H9 (cell line): ENCODE results near the gene SIVA1. TPM values are rescaled to one million over a fixed set of nuclear protein-coding genes. Genes with fewer than 3 reads are reported as not detected.

ENCODE experiments used
- DNase-seq: peaks from one replicate; pipeline ENCODE4 v3.0.0-alpha.2; 2017
- H2AFZ ChIP-seq: one replicate; pipeline ENCODE4 v1.6.1; 2013; ENCODE audit warnings: mild to moderate bottlenecking, low read length, control low read depth, moderate library complexity
- H2AK5ac ChIP-seq: 2 replicates; pipeline ENCODE4 v1.6.1; 2013; ENCODE audit warnings: low read length, control low read depth, mixed read lengths; ENCODE audit not compliant: insufficient read length
- H2BK120ac ChIP-seq: one replicate; pipeline ENCODE4 v1.6.1; 2013; ENCODE audit warnings: low read depth, mild to moderate bottlenecking, low read length, control low read depth, inconsistent platforms; ENCODE audit not compliant: poor library complexity, severe bottlenecking
- H2BK12ac ChIP-seq: 2 replicates; pipeline ENCODE4 v1.6.1; 2013; ENCODE audit warnings: low read length, control low read depth, mixed read lengths, low read depth; ENCODE audit not compliant: insufficient read length
- H2BK15ac ChIP-seq: 2 replicates; pipeline ENCODE4 v1.6.1; 2013; ENCODE audit warnings: low read depth, low read length, control low read depth
- H2BK20ac ChIP-seq: one replicate; pipeline ENCODE4 v1.6.1; 2013; ENCODE audit warnings: low read depth, mild to moderate bottlenecking, low read length, control low read depth, inconsistent platforms; ENCODE audit not compliant: poor library complexity, severe bottlenecking
- H2BK5ac ChIP-seq: 2 replicates; pipeline ENCODE4 v1.6.1; 2013; ENCODE audit warnings: low read length, control low read depth, mixed read lengths; ENCODE audit not compliant: insufficient read length
- H3K14ac ChIP-seq: 2 replicates; pipeline ENCODE4 v1.6.1; 2013; ENCODE audit warnings: low read length, control low read depth; ENCODE audit not compliant: insufficient read depth
- H3K18ac ChIP-seq: 2 replicates; pipeline ENCODE4 v1.6.1; 2013; ENCODE audit warnings: low read depth, mild to moderate bottlenecking, mixed read lengths, low read length, control low read depth; ENCODE audit not compliant: insufficient read length
- H3K23ac ChIP-seq: 2 replicates; pipeline ENCODE4 v1.6.1; 2013; ENCODE audit warnings: low read length, control low read depth, mixed read lengths, low read depth; ENCODE audit not compliant: insufficient read length
- H3K23me2 ChIP-seq: 2 replicates; pipeline ENCODE4 v1.6.1; 2013; ENCODE audit warnings: low read depth, mild to moderate bottlenecking, mixed read lengths, low read length, control low read depth; ENCODE audit not compliant: insufficient read length, poor library complexity, severe bottlenecking
- H3K27ac ChIP-seq: 2 replicates; pipeline ENCODE4 v1.5.1; 2013; ENCODE audit warnings: low read length, control low read depth, mixed read lengths, low read depth; ENCODE audit not compliant: insufficient read length
- H3K27me3 ChIP-seq: 2 replicates; pipeline ENCODE4 v1.6.1; 2013; ENCODE audit warnings: low read length, control low read depth, inconsistent platforms; ENCODE audit not compliant: insufficient read depth
- H3K4ac ChIP-seq: 2 replicates; pipeline ENCODE4 v1.6.1; 2013; ENCODE audit warnings: low read depth, mild to moderate bottlenecking, control low read depth, inconsistent platforms, low read length, moderate library complexity
- H3K4me1 ChIP-seq: 2 replicates; pipeline ENCODE4 v1.6.1; 2013; ENCODE audit warnings: low read length, control low read depth, inconsistent platforms; ENCODE audit not compliant: insufficient read depth
- H3K4me2 ChIP-seq: 2 replicates; pipeline ENCODE4 v1.6.1; 2013; ENCODE audit warnings: low read length, control low read depth, mixed read lengths; ENCODE audit not compliant: insufficient read length, insufficient read depth
- H3K56ac ChIP-seq: 2 replicates; pipeline ENCODE4 v1.6.1; 2013; ENCODE audit warnings: low read depth, mild to moderate bottlenecking, mixed read lengths, low read length, control low read depth; ENCODE audit not compliant: insufficient read length
- H3K79me1 ChIP-seq: 2 replicates; pipeline ENCODE4 v1.6.1; 2013; ENCODE audit warnings: low read depth, mild to moderate bottlenecking, moderate library complexity, low read length, control low read depth, inconsistent platforms; ENCODE audit not compliant: insufficient read depth, poor library complexity, severe bottlenecking
- H3K79me2 ChIP-seq: 2 replicates; pipeline ENCODE4 v1.6.1; 2013; ENCODE audit warnings: low read length, control low read depth, inconsistent platforms; ENCODE audit not compliant: insufficient read depth
- H3K9ac ChIP-seq: 2 replicates; pipeline ENCODE4 v1.6.1; 2013; ENCODE audit warnings: low read length, control low read depth, mixed read lengths; ENCODE audit not compliant: insufficient read length; ENCODE audit errors: extremely low read depth
- H3K9me3 ChIP-seq: one replicate; pipeline ENCODE4 v1.6.1; 2013; ENCODE audit warnings: low read depth, low read length, inconsistent platforms; ENCODE audit not compliant: control insufficient read depth
- H3T11ph ChIP-seq: one replicate; pipeline ENCODE4 v1.6.1; 2013; ENCODE audit warnings: mild to moderate bottlenecking, low read length, control low read depth, inconsistent platforms
- H4K20me1 ChIP-seq: one replicate; pipeline ENCODE4 v1.6.1; 2013; ENCODE audit not compliant: control insufficient read depth, insufficient read length, insufficient read depth
- H4K5ac ChIP-seq: 2 replicates; pipeline ENCODE4 v1.6.1; 2013; ENCODE audit warnings: low read depth, mild to moderate bottlenecking, mixed read lengths, low read length, control low read depth; ENCODE audit not compliant: insufficient read length
- H4K8ac ChIP-seq: replicated peaks from 2 replicates; pipeline ENCODE4 v1.6.1; 2013; ENCODE audit warnings: low read length, control low read depth, mixed read lengths, low read depth; ENCODE audit not compliant: insufficient read length
- H4K91ac ChIP-seq: 2 replicates; pipeline ENCODE4 v1.6.1; 2013; ENCODE audit warnings: low read depth, mild to moderate bottlenecking, moderate library complexity, mixed read lengths, low read length, control low read depth; ENCODE audit not compliant: insufficient read length
- H3K27ac Mint-ChIP-seq, 3 experiments: 2 replicates in 2 of 3; 3 replicates in 1 of 3; pipeline ENCODE4 v1.8.0; 2020 to 2021; ENCODE audit warnings: mixed read lengths in 3 of 3, mild to moderate bottlenecking in 1 of 3, moderate library complexity in 1 of 3
- H3K27me3 Mint-ChIP-seq: 2 replicates; pipeline ENCODE4 v1.8.0; 2021; ENCODE audit warnings: low read depth, mild to moderate bottlenecking, moderate library complexity, mixed read lengths
- H3K36me3 Mint-ChIP-seq, 3 experiments: 2 replicates in 2 of 3; 3 replicates in 1 of 3; pipeline ENCODE4 v1.8.0; 2020 to 2021; ENCODE audit warnings: low read depth in 3 of 3, mixed read lengths in 3 of 3; ENCODE audit not compliant: insufficient read depth in 1 of 3
- H3K4me1 Mint-ChIP-seq, 2 experiments: 2 replicates each; pipeline ENCODE4 v1.8.0; 2020; ENCODE audit warnings: mixed read lengths in 2 of 2
- H3K4me3 Mint-ChIP-seq, 2 experiments: 2 replicates in 1 of 2; 3 replicates in 1 of 2; pipeline ENCODE4 v1.8.0; 2020 to 2021; ENCODE audit warnings: mild to moderate bottlenecking in 2 of 2, mixed read lengths in 2 of 2, moderate library complexity in 1 of 2
- H3K9me3 Mint-ChIP-seq, 2 experiments: 2 replicates in 1 of 2; 3 replicates in 1 of 2; pipeline ENCODE4 v1.8.0; 2020; ENCODE audit warnings: mild to moderate bottlenecking in 2 of 2, mixed read lengths in 2 of 2, moderate library complexity in 1 of 2
- CTCF ChIP-seq: fragments of 200-600 bp; sonication (generic); conservative IDR thresholded peaks from 3 replicates; pipeline ENCODE4 v1.8.0; 2021; ENCODE audit warnings: antibody characterized with exemption, mild to moderate bottlenecking
- WGBS: extraction: QIAGEN DNeasy Blood & Tissue Kit; methylation state at CpG from one replicate; pipeline ENCODE4 v1.1.7; 2013; ENCODE audit warnings: missing lambda C conversion rate, low lambda C conversion rate, mixed read lengths; ENCODE audit not compliant: insufficient read length; ENCODE audit errors: extremely low coverage; 5-methylcytosine and 5-hydroxymethylcytosine counted together
- total RNA-seq: library from RNA; stranded (reverse); gene quantifications from 2 replicates; pipeline ENCODE4 v1.2.1, GENCODE V29; 2021

The SIVA1 gene
- total RNA-seq, 1 experiment from 2014 or later = 125 TPM

GRCh38 chr14:104703269-104703668 lies 49.7 kb upstream of the SIVA1 start:
- Histone ChIP-seq H3K23ac (no peak overlapping the region), H3K27me3 (no peaks in the 10 kb centered on the region), H4K5ac (no peak overlapping the region), H2BK15ac (no peak overlapping the region), H3K27ac (no peak overlapping the region), H3K14ac (no peak overlapping the region), H2BK20ac (no peak overlapping the region), H3K18ac (no peak overlapping the region), H3K79me1 (no peaks in the 10 kb centered on the region), H3K56ac (no peak overlapping the region), H3K4me2 (no peak overlapping the region), H2AFZ (no peak overlapping the region), H2AK5ac (no peak overlapping the region), H3K23me2 (no peaks in the 10 kb centered on the region), H4K20me1 (no peaks in the 10 kb centered on the region), H3K4ac (no peak overlapping the region), H3K9ac (no peak overlapping the region), H3K79me2 (no peaks in the 10 kb centered on the region), H3K9me3 (no peaks in the 10 kb centered on the region), H3T11ph (no peak overlapping the region), H3K4me1 (no peaks in the 10 kb centered on the region), H2BK12ac (no peak overlapping the region), H2BK5ac (no peak overlapping the region), H4K91ac (no peak overlapping the region), H4K8ac (no peak overlapping the region), H2BK120ac (no peak overlapping the region)
- peaks cover 7 to 12% of the 10 kb centered on the region in 2 experiments for H3K9me3 Mint-ChIP-seq
- TF ChIP-seq CTCF = no peak
- peaks cover 23 to 28% (median 24%) of the 10 kb centered on the region in 3 experiments for H3K36me3 Mint-ChIP-seq
- no peaks in the 10 kb centered on the region; the same call in 1 of the 2 replicates for H3K27me3 Mint-ChIP-seq
- peaks cover 8 to 27% of the 10 kb centered on the region in 2 experiments for H3K4me1 Mint-ChIP-seq
- WGBS = no CpG with 5 or more reads among the region's 28 CpGs
- no peak overlapping the region for H3K4me3 Mint-ChIP-seq
- H3K27ac Mint-ChIP-seq = no peak overlapping the region
- DNase-seq = no peak
